Measurements from ENCODE around the gene TGM6. TPM values are rescaled to one million over a fixed set of nuclear protein-coding genes. Genes with fewer than 3 reads are reported as not detected.

TGM6 gene
- total RNA-seq, 2 donors from 2014 or later = not detected

DNA sequence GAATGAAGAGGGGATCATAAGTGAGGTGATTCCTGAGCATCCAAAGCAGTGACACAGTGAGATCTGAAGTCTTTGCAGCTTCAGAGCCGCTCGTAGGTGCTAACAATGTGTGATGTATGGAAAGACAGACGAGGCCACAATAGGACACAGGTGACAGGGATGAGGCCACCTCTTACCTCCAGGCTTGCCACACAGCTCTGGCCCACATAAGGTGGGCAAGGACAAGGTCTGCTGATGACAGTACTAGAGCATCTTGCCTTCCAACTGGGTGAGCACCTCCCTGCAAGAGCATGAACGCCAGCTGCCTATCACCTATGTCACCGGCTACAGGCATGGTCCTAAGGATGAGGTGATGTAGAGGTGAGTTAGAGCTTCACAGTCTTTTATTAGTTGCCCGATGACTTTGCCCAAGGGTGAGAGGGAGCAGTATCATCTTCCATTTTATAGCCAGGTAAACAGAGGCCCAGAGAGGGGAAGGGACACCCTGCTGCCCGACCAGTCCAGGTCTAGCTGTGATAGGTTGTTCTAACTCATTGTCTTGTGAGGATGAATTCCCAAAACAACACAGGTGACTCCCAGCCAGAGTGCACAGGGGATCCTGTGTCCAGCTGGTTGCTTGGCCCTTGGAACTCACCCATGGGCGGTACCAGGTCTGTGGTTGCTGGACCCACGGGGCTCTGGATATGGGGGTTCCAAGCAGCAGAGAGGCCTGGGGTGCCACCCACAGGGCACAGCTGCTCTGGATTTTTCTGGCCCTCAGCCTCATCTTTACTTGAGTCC, 6.2 kb upstream of the TGM6 start:
- Histone ChIP-seq H3K9me3 (no peaks in the 10 kb centered on the region), H3K27me3 (no peaks in the 10 kb centered on the region), H3K4me3 (no peak overlapping the region), H3K27ac (no peak overlapping the region), H3K4me1 (no peaks in the 10 kb centered on the region), H3K36me3 (no peaks in the 10 kb centered on the region)
- DNase-seq (ENCODE audit: low spot score) = peak; percentile 52
- TF ChIP-seq CTCF (IDR thresholded peaks at IDR 0.05) = no peak

DNA sequence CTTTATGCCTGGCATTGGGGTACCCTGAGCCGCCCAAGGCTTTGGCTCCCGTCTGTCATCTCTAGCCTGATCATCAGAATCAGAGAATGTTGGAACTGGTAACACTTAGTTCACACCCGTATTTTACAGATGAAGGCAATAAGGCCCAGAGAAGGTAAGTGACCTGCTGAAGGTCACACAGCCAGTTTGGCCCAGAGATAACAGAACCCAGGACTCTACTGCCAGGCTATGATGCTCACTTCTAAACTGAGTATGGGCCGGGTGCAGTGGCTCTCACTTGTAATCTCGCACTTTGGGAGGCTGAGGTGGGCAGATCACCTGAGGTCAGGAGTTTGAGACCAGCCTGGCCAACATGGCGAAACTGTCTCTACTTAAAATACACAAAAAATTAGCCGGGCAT, 1.8 kb upstream of the TGM6 start:
- Histone ChIP-seq H3K4me1 (no peaks in the 10 kb centered on the region), H3K36me3 (no peaks in the 10 kb centered on the region), H3K9me3 (no peaks in the 10 kb centered on the region), H3K27me3 (no peaks in the 10 kb centered on the region), H3K27ac (no peak overlapping the region), H3K4me3 (no peak overlapping the region)
- TF ChIP-seq CTCF (IDR thresholded peaks at IDR 0.05) = no peak
- peak; percentile 42 for DNase-seq (ENCODE audit: low spot score)

DNA sequence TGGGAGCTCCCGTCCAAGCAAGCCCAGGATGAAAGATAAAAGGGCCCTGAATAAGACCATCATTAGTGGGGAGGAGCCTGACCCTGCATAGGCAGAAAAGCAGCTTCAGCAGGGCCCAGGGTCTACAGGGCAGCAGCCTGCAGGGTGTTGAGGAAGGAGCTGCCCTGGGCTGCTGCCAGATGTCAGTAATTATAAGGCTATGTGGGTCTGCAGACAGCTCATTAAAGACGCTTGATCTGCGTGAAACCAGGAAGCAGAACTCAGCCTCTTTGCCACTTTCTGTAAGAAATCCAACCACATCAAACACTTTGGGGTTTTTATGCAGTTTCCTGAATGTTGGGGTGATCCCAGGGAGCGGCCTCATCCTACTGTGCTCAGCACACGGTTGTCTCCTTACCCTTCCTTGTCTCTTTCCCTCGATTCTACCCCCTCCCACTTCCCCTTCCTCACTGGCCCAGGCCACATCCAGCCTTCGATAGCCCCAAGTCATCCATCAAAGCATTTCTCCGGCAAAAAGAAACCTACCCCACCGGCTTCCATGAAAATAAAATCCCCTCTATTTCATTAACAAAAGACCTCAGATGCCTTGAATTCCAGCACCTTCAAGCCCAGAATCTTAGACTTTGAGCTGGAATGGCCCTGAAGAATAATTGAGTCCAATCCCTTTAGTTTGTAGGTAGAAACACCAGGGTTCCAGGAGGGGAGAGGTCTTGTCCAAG, 1.0 kb upstream of the TGM6 start:
- TF ChIP-seq CTCF (IDR thresholded peaks at IDR 0.05) = no peak
- Histone ChIP-seq H3K4me1 (no peaks in the 10 kb centered on the region), H3K9me3 (no peaks in the 10 kb centered on the region), H3K27ac (no peak overlapping the region), H3K27me3 (no peaks in the 10 kb centered on the region), H3K4me3 (no peak overlapping the region), H3K36me3 (no peaks in the 10 kb centered on the region)
- no peak for DNase-seq (ENCODE audit: low spot score)

- DNase-seq (ENCODE audit: low spot score) = no peak
- TF ChIP-seq CTCF (IDR thresholded peaks at IDR 0.05) = no peak
Measured at GRCh38 chr20:2381303-2381702, 602 bp downstream of the TGM6 start.

GRCh38 chr20:2382833-2383232, 2.1 kb downstream of the TGM6 start:
- no peak for DNase-seq (ENCODE audit: low spot score)
- H3K27ac ChIP-seq = no peak overlapping the region
- no peak for TF ChIP-seq CTCF (IDR thresholded peaks at IDR 0.05)
- H3K36me3 ChIP-seq = no peaks in the 10 kb centered on the region
- H3K27me3 ChIP-seq = no peaks in the 10 kb centered on the region
- H3K4me3 ChIP-seq = no peak overlapping the region
- peaks cover 0 to 8% of the 10 kb centered on the region in 2 donors for H3K9me3 ChIP-seq
- no peaks in the 10 kb centered on the region for H3K4me1 ChIP-seq

More at GRCh38 chr20:2381303-2381702, 602 bp downstream of the TGM6 start:
- Histone ChIP-seq H3K36me3 (no peaks in the 10 kb centered on the region), H3K27ac (no peak overlapping the region), H3K4me3 (no peak overlapping the region), H3K9me3 (no peaks in the 10 kb centered on the region), H3K4me1 (no peaks in the 10 kb centered on the region), H3K27me3 (no peaks in the 10 kb centered on the region)
